Ramos (cell line): ENCODE data around the gene TRIML1.
"Not testable (repeated sequence)": the region's sequence is repeated elsewhere in the genome, so short reads cannot be mapped to it uniquely, and the experiment has no call there.

ENCODE experiments used
- in situ Hi-C: fragments of 300-500 bp; cut with MboI; formaldehyde crosslinking; loops from one replicate; pipeline ENCODE4 v1.14.3; 2022; ENCODE audit warnings: low sequenced_read_pairs; ENCODE audit not compliant: unreplicated experiment

TRIML1 gene

GRCh38 chr4:188147176-188147575 lies 7.9 kb downstream of the TRIML1 start:
- in situ Hi-C loops, result no loop called here

GRCh38 chr4:188147776-188148175 lies 8.5 kb downstream of the TRIML1 start:
- in situ Hi-C loops, result no loop called here

- in situ Hi-C loops, result no loop called here
Measured at GRCh38 chr4:188154668-188155405, 15.6 kb downstream of the TRIML1 start.

- in situ Hi-C loops, result no loop called here
Measured at GRCh38 chr4:188158336-188158735, 19.1 kb downstream of the TRIML1 start.

GRCh38 chr4:188159513-188160226 lies 20.4 kb downstream of the TRIML1 start:
- in situ Hi-C loops, result not testable (repeated sequence)

GRCh38 chr4:188160406-188160805 lies 21.2 kb downstream of the TRIML1 start:
- in situ Hi-C loops, result no loop called here

- in situ Hi-C loops, result no loop called here
Measured at GRCh38 chr4:188161167-188161566, 21.9 kb downstream of the TRIML1 start.

- in situ Hi-C loops, result no loop called here
Measured at GRCh38 chr4:188162698-188163097, 23.5 kb downstream of the TRIML1 start.

- in situ Hi-C loops, result no loop called here
Measured at GRCh38 chr4:188168726-188169373, 29.6 kb downstream of the TRIML1 start.

- in situ Hi-C loops, result no loop called here
Measured at GRCh38 chr4:188171551-188171950, 32.3 kb downstream of the TRIML1 start.

- in situ Hi-C loops, result no loop called here
Measured at GRCh38 chr4:188175288-188175687, 36.0 kb downstream of the TRIML1 start.

- in situ Hi-C loops, result no loop called here
Measured at GRCh38 chr4:188177997-188178675, 38.9 kb downstream of the TRIML1 start.

GRCh38 chr4:188178806-188179205 lies 39.6 kb downstream of the TRIML1 start:
- in situ Hi-C loops, result no loop called here

- in situ Hi-C loops, result no loop called here
Measured at GRCh38 chr4:188187106-188187505, 47.9 kb downstream of the TRIML1 start.

GRCh38 chr4:188190461-188190860 lies 51.2 kb downstream of the TRIML1 start:
- in situ Hi-C loops, result no loop called here

- in situ Hi-C loops, result no loop called here
Measured at GRCh38 chr4:188194421-188194820, 55.2 kb downstream of the TRIML1 start.

- in situ Hi-C loops, result no loop called here
Measured at GRCh38 chr4:188195389-188195985, 56.2 kb downstream of the TRIML1 start.

- in situ Hi-C loops, result no loop called here
Measured at GRCh38 chr4:188196134-188196735, 57.0 kb downstream of the TRIML1 start.
